Measurements from ENCODE around the gene CFAP161. TPM values are rescaled to one million over a fixed set of nuclear protein-coding genes. Genes with fewer than 3 reads are reported as not detected.

Gene CFAP161
- 0.03 TPM in 1 of 2 replicates, not detected in the other for polyA plus RNA-seq (2012; rRNA removed)
- polyA plus RNA-seq (2012; cell fraction: cytosol; rRNA removed): not detected in 2 replicates
- 0.12 TPM in 1 of 2 replicates, not detected in the other for polyA plus RNA-seq (2012; cell fraction: nucleus; rRNA removed)

- H3K9me2 ChIP-seq: no peaks in the 10 kb centered on the region
- DNase-seq: peak; percentile 93
- H3K4me1 ChIP-seq (ENCODE audit: control insufficient read depth in 1 of 2, insufficient read depth in 2 of 2, low read depth in 1 of 2, low read length in 1 of 2): peaks cover 0 to 5% of the 10 kb centered on the region in 2 experiments; a peak in 1 of 4 replicates
- no peaks in the 10 kb centered on the region for H3F3A ChIP-seq (replicated peaks; ENCODE audit: insufficient read depth)
- H3K79me2 ChIP-seq (ENCODE audit: insufficient read depth): no peaks in the 10 kb centered on the region
- 14% methylated on average over 16 of the region's 33 CpGs for WGBS (ENCODE audit: low lambda C conversion rate)
- no peaks in the 10 kb centered on the region for H4K20me1 ChIP-seq (ENCODE audit: insufficient read depth)
- CTCF ChIA-PET: interaction anchor here (0.7 to 2.3 kb wide), 4 partner anchors 22 to 132 kb away, joined by 3 to 8 read pairs (median 6); no protein-coding TSS in a partner anchor
- H3K4me2 ChIP-seq: peak within 1 kb of the TSS; percentile 69
- no peaks in the 10 kb centered on the region; the same call in 1 of the 2 replicates for H3K27me3 ChIP-seq (ENCODE audit: insufficient read depth)
- peak within 1 kb of the TSS in 1 of 2 experiments; percentile 75; a peak in 2 of 4 replicates for H3K27ac ChIP-seq (ENCODE audit: low read depth in 2 of 2, low read length in 1 of 2)
- TF ChIP-seq CHD2 (IDR thresholded peaks at IDR 0.05; ENCODE audit: low read length, partially characterized antibody) (peak; percentile 39), EP300 (IDR thresholded peaks at IDR 0.05; ENCODE audit: borderline replicate concordance in 1 of 2, low read depth in 1 of 2, low read length in 1 of 2) (peak in 1 of 2 experiments; percentile 23; a peak in 1 of 4 replicates), MXI1 (IDR thresholded peaks at IDR 0.05; ENCODE audit: low read depth, low read length) (peak; percentile 89)
- TF ChIP-seq, protein P1, sequence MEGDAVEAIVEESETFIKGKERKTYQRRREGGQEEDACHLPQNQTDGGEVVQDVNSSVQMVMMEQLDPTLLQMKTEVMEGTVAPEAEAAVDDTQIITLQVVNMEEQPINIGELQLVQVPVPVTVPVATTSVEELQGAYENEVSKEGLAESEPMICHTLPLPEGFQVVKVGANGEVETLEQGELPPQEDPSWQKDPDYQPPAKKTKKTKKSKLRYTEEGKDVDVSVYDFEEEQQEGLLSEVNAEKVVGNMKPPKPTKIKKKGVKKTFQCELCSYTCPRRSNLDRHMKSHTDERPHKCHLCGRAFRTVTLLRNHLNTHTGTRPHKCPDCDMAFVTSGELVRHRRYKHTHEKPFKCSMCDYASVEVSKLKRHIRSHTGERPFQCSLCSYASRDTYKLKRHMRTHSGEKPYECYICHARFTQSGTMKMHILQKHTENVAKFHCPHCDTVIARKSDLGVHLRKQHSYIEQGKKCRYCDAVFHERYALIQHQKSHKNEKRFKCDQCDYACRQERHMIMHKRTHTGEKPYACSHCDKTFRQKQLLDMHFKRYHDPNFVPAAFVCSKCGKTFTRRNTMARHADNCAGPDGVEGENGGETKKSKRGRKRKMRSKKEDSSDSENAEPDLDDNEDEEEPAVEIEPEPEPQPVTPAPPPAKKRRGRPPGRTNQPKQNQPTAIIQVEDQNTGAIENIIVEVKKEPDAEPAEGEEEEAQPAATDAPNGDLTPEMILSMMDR (IDR thresholded peaks at IDR 0.05): no peak
- H3K36me3 ChIP-seq (replicated peaks in 1 of 2; ENCODE audit: control insufficient read depth in 1 of 2, insufficient read depth in 2 of 2, low read length in 1 of 2): no peaks in the 10 kb centered on the region
- POLR2A ChIA-PET: interaction anchor here (1.1 kb wide), 1 partner anchor 26 kb away, joined by 3 read pairs; no protein-coding TSS in a partner anchor
- H2AFZ ChIP-seq (ENCODE audit: low read depth): peak within 1 kb of the TSS; percentile 88
- peak within 1 kb of the TSS; percentile 46 to 62 for H3K4me3 ChIP-seq (ENCODE audit: low read depth in 2 of 2, low read length in 1 of 2)
- H3K9ac ChIP-seq: no peak within 1 kb of the TSS
- H3K9me3 ChIP-seq: no peaks in the 10 kb centered on the region
These were observed at the start of gene CFAP161 for GRCh38 chr15:81133782-81134461. TSS of gene CFAP161 (plus strand) at chr15:81134270. CDS start at chr15:81134330, 60 bp downstream.

DNA sequence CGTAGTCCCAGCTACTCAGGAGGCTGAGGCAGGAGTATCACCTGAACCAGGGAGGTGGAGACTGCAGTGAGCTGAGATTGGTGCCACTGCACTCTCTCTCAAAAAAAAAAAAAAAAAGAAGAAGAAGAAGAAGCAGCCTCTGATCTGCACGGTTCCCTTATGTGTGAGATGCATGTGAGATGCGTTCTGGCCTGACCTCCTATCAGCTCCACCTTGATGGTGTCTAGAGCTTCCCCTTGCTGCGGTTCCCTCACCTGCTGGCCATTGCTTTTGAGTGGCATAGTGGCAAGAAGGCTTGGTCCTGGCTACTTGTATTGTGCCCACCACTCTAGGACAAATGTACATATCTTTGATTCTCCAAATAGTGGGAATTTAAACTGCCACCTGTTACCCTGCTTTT lies 49.4 kb upstream of the CFAP161 start:
- Histone ChIP-seq H3K79me2 (ENCODE audit: insufficient read depth) (no peaks in the 10 kb centered on the region), H2AFZ (ENCODE audit: low read depth) (no peak overlapping the region), H3K4me1 (ENCODE audit: control insufficient read depth in 1 of 2, insufficient read depth in 2 of 2, low read depth in 1 of 2, low read length in 1 of 2) (no peaks in the 10 kb centered on the region), H3K27me3 (ENCODE audit: insufficient read depth) (no peaks in the 10 kb centered on the region), H3K27ac (ENCODE audit: low read depth in 2 of 2, low read length in 1 of 2) (no peak overlapping the region), H3K9me3 (no peaks in the 10 kb centered on the region), H3K9ac (no peak overlapping the region), H3K36me3 (replicated peaks in 1 of 2; ENCODE audit: control insufficient read depth in 1 of 2, insufficient read depth in 2 of 2, low read length in 1 of 2) (no peaks in the 10 kb centered on the region), H4K20me1 (ENCODE audit: insufficient read depth) (no peaks in the 10 kb centered on the region), H3K9me2 (no peaks in the 10 kb centered on the region), H3K4me2 (no peak overlapping the region), H3K4me3 (ENCODE audit: low read depth in 2 of 2, low read length in 1 of 2) (no peak overlapping the region), H3F3A (replicated peaks; ENCODE audit: insufficient read depth) (no peaks in the 10 kb centered on the region)
- WGBS (ENCODE audit: low lambda C conversion rate): 34% methylated on average over 4 of the region's 4 CpGs
- TF ChIP-seq TEAD4 (IDR thresholded peaks at IDR 0.05; ENCODE audit: borderline replicate concordance, insufficient read depth) (no peak), FOXJ3 (CRISPR knock-in tag; IDR thresholded peaks at IDR 0.05) (no peak), GABPA (IDR thresholded peaks at IDR 0.05; ENCODE audit: low read depth) (no peak), JUND (IDR thresholded peaks at IDR 0.05) (no peak), FOSL2 (IDR thresholded peaks at IDR 0.05; ENCODE audit: borderline replicate concordance, low read depth) (no peak), POLR2AphosphoS5 (IDR thresholded peaks at IDR 0.05; ENCODE audit: low read depth, low read length) (no peak), TAF1 (IDR thresholded peaks at IDR 0.05; ENCODE audit: borderline replicate concordance, low read depth, low read length) (no peak), MXI1 (IDR thresholded peaks at IDR 0.05; ENCODE audit: low read depth, low read length) (no peak), GATA2 (CRISPR knock-in tag; IDR thresholded peaks at IDR 0.05) (no peak)
- TF ChIP-seq, protein P1 (IDR thresholded peaks at IDR 0.05): no peak
- TF ChIP-seq, protein P2, sequence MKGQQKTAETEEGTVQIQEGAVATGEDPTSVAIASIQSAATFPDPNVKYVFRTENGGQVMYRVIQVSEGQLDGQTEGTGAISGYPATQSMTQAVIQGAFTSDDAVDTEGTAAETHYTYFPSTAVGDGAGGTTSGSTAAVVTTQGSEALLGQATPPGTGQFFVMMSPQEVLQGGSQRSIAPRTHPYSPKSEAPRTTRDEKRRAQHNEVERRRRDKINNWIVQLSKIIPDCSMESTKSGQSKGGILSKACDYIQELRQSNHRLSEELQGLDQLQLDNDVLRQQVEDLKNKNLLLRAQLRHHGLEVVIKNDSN (IDR thresholded peaks at IDR 0.05; ENCODE audit: borderline replicate concordance, low read depth): no peak
- ChIA-PET POLR2A (no interaction called here), CTCF (interaction anchor here (1.7 to 1.8 kb wide), 3 partner anchors 9 to 191 kb away, joined by 3 to 4 read pairs (median 4); no protein-coding TSS in a partner anchor)
- DNase-seq: no peak

Data from SK-N-SH (cell line).